Measurements from ENCODE around the gene C2orf49.

The C2orf49 gene

DNA sequence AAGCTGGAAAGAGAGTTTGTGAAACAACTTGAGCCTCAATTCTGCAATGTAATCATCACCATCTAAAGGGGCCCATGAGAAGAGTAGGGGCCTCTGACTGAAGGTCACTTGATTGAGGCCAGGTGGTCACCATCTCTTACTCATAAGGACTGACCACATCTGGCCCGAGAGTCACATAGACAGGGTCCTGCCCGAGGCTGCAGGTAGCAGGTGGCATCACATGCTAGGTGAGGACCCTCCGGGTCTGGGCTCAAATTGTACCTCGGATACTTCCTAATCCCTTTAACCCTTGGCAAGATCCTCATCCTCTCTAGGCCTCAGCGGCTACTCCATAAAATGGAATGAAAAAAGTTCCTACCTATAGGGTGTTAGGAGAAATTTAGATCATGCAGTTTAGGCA, 44.8 kb downstream of the C2orf49 start:
- DNase-seq (ENCODE audit: low read depth, low spot score): no peak

DNA sequence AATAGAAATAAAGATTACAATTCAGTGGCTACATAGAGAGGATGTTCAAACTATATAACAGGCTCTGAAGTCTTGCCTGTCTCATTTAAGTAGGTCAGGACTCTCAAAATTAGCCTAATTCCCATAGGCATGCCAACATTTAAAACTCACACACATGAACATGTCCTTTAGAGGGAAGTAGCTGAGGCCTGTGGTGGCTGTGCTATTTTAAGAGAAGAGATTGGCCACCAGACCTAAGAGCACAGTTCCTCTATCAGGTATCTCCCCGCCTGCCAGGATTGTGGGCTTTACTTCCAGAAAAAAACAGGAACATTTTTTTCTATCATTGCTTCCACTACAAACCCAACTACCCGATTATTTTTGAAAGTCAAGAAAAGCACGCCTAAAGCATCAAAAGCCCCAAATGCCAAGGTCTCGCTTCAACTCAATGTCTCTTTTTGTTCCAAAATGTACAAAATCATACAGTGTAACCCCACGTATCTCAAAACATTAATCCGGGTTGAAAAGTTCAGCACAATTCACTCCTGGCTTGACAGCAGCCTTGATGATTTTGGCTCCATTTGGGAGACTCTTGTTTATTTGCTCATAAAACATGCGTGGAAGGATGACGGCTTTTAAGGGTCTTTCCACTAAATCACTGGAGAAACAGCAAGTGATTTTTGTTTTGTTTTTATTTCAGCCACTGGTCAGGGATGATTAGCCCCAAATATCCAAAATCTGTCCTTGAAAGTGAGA, 46.3 kb downstream of the C2orf49 start:
- DNase-seq (ENCODE audit: low read depth, low spot score): no peak

DNA sequence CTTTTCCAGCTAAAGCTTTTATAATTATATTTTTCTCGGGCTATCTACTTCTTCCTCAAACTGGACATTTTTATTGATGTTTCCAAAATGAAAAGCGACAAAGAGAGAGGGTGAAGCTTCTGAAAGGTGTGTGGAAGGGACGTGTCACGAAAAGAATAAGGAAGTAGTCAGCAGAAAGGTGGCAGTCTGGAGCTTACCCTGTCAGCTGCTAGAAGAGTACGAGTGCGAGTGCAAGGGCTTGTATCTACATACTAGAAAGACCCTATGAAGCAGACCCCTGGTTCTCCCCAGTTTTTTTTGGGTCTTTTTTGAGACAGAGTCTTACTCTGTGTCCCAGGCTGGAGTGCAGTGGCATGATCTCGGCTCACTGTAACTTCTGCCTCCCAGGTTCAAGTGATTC, 46.9 kb downstream of the C2orf49 start:
- no peak for DNase-seq (ENCODE audit: low read depth, low spot score)

- DNase-seq (ENCODE audit: low read depth, low spot score): no peak
Measured at GRCh38 chr2:105384861-105385260, 47.5 kb downstream of the C2orf49 start.

- DNase-seq (ENCODE audit: low read depth, low spot score): no peak
Measured at GRCh38 chr2:105385731-105386540, 48.6 kb downstream of the C2orf49 start.

GRCh38 chr2:105387225-105387624, 49.9 kb downstream of the C2orf49 start:
- DNase-seq (ENCODE audit: low read depth, low spot score): no peak

GRCh38 chr2:105388971-105389381, 51.6 kb downstream of the C2orf49 start:
- DNase-seq (ENCODE audit: low read depth, low spot score): peak; percentile 93

- DNase-seq (ENCODE audit: low read depth, low spot score): no peak
Measured at GRCh38 chr2:105390454-105390853, 53.1 kb downstream of the C2orf49 start.

GRCh38 chr2:105391058-105391627, 53.8 kb downstream of the C2orf49 start:
- no peak for DNase-seq (ENCODE audit: low read depth, low spot score)

- no peak for DNase-seq (ENCODE audit: low read depth, low spot score)
Measured at GRCh38 chr2:105391763-105392662, 54.7 kb downstream of the C2orf49 start.

DNA sequence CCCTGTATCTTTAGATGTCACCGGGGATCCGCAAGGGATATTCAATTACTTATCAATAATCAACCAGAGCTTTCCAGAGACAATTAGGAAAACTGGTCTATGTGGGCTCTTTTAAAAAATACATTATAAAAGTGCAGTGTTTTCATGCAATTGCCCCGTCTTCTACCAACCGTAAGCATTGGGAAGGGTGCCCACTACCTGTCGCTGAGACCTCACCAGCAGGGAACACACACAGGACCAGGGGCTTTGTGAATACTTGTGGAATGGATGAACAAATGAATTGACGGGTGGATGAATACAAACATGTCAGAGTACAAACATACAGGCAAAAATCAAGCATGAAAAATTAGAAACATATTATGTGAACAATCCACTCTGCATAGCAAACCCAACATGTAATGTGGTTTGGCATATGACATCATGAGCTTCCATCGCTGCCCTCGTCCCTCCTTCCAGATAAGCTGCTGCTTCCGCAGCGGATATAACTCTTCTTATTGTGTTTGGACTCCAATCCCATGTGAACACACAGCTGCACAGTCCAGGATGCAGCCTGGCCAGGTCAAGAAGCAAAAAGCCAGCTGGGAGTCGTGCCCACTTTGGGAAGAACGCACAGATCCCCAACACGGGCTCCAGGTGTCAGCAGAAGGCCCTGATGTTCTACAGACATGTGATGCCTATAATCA, 56.2 kb downstream of the C2orf49 start:
- DNase-seq (ENCODE audit: low read depth, low spot score): peak; percentile 77

DNA sequence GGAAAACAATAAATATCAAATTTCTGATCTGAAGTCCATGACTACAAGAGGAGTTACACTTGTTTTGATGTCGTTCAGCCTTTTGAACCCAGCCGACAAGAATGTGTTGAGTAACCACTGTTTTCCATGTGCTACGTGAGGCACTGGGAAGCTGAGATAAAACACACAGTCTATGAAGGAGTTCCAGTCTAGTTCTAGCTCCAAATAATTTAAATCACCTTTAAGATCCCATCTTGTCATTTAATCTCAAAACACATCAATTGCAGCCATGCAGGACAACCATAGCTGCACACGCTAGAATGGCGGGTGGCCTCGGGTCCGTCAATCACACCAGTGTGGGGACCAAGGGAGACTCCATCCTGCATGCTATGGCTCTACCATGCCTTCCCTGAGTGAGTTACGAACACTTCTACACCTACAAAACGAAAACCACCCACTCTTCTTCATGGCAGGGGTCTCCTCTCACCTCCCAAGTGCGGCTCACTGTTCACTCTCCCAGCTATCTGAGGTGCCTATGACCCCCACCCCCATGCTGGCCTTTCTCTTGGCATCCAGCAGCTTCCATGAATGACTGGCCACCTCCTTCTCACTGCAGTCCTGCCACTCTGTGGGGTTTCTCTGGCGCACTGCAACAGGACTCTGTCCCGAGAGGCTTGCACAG, 57.7 kb downstream of the C2orf49 start:
- DNase-seq (ENCODE audit: low read depth, low spot score): no peak

- no peak for DNase-seq (ENCODE audit: low read depth, low spot score)
Measured at GRCh38 chr2:105395691-105396090, 58.4 kb downstream of the C2orf49 start.

- DNase-seq (ENCODE audit: low read depth, low spot score): no peak
Measured at GRCh38 chr2:105396254-105397024, 59.1 kb downstream of the C2orf49 start.

DNA sequence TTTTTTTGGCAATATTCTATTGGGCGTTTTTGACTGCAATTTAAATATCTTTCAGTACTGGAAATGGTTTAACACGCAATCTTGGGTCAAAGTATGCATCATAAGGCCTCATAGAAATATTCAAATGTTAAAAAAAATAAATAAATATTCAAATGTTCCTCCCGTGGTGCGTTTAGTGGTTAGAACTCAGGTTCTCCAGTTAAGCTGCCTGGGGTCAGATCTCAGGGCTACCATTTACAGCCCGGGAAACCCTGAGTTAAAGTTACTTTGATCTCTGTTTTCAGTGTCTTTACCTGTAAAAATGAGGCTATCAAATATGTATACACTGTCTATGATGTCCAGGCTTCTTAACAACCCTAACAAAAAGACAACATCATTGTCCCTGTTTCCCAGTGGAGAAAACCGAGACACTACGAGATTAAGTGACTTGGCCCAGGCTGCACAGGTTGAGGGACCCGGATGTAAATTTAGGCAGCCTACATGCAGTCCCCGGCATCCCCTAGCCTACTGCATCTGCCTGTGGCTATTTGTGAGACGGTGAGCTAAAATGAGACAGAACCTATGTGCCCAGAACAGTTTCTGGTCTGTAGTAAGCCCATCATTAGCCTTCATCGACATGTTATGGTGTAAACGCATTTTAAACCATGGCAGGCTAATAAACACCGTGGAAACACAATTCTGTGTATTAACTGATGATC, 59.8 kb downstream of the C2orf49 start:
- no peak for DNase-seq (ENCODE audit: low read depth, low spot score)

DNA sequence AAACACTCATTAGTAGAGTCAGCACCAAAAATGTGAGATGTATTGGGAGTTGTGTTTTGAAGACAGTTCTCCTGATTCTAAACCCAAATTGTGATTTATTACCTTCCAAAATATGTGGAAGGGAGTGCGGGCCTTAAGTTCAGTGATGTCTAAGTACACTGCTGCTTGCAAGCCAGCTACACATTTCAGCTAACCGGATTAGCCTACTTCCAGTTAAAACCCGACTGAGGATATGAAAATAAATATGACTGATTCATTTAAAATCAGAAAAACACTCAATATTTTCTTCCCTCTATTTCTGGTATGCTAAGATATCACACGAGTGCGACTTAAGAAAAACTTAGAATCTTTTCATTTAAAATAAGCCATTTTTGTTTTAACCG, 60.6 kb downstream of the C2orf49 start:
- DNase-seq (ENCODE audit: low read depth, low spot score): no peak

GRCh38 chr2:105398336-105399206, 61.2 kb downstream of the C2orf49 start, which contains the start of gene FHL2:
Gene FHL2, minus strand, starts transcription at chr2:105399051. Its CDS starts 12,535 bp downstream, at chr2:105386516.
- no peak for DNase-seq (ENCODE audit: low read depth, low spot score)
